HG03064 (cell line): ENCODE results near the gene SH3TC1.

Source experiments
- ATAC-seq: cut with Tn5 transposase; IDR thresholded peaks from one replicate; pipeline ENCODE4 v1.9.1; 2021; ENCODE audit warnings: low read depth; ENCODE audit not compliant: unreplicated experiment

SH3TC1 gene

DNA sequence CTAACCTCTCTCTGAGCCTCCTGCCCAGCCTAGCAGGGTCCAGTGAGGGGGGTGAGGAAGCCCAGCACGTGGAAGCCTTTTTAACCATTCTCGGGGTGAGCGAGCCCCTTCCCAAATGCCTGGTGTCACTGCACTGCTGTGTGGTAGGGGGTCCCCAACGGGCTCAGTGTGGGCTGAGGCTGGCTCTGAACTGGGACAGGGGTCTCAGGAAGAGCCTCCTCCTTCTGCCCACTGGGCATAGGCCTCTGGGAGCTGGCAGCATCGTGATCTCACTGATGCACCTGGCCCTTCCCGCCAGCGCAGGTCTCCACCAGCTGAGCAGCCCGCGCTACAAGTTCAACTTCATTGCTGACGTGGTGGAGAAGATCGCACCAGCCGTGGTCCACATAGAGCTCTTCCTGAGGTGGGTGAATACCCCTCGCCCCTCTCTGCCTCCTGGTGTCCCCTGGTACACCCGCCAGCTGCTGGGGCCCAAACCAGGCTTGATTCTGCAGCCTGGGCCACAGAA, 83.1 kb downstream of the SH3TC1 start:
- no peak for ATAC-seq

DNA sequence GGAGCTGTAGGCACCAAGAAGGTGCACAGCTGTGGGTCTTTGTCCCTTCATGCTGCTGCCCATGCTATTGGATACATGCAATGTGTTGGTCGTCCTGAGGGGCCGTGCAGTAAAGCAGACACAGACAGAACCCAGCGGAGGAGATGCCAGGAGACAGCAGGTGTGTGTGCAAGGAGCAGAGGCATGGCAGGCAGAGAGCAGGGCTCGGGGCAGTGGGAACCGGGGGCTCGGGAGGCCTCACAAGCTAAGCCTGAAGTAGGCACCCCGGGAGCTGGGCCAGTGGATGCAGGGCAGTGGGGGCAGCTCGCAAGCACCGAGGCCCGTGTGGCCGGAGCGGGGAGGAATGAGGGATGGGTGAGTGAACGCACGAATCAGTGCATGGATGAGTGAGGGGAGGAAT, 83.7 kb downstream of the SH3TC1 start:
- no peak for ATAC-seq

DNA sequence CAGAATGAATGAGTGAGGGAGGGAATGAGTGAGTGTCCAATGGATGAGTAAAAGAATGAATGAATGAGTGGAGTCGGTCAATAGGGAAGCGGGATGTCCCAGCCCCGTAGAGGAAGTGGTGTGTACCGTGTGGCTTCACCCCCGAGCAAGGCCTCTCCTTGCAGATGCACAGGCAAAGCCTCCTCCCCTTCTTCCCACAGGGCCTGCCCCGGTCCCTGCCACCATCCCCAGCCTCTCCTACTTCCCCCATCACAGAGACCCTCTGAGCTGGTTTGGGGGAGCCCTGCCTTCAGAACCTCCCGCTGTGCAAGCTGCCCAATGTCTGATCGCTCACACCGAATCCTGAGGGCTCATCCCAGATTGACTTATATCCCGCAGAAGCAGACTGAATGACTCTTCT, 84.1 kb downstream of the SH3TC1 start:
- no peak for ATAC-seq

DNA sequence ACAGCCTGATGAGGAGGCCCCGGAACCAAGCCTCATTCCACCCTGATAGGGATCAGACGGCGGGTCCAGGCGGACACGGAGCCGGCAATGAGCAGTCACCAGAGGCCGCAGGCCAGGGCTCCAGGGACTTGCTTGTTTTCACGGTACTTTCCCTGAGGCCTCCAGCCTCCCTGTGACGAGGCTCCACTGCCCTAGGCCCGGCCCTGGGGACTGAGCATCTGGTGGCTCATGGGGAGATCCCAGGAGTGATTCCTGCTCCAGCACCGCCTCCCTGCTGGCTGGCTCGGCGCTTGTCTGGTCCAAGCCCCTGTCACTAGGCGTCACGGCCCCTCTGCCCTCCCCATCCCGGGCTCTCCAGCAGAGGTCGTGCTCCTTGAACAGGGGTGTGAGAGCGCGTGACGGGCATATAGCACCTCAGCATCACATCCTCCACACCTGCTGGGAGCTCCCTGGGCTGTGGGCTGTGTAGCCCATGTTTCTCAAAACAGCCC, 84.6 kb downstream of the SH3TC1 start:
- ATAC-seq, result no peak

DNA sequence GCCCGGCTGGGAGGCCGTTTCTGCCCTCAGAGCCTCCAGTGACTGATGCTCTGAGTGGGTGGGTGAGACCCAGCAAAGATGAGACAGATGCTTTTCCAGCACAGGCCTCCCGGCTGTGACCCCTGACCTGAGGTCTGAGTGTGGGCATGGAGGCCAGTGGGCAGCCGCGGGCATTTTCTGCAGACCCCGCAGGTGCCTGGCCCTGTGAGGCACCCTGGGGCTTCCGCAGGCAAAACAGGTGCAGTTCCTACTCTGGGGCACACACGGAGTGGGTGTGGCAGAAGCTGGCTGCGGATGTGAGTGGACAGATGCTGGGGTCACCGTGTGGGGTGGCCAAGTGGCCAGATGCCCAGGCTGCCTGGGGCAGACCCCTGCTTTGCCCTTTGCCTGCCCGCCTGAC, 85.3 kb downstream of the SH3TC1 start:
- ATAC-seq, result no peak

DNA sequence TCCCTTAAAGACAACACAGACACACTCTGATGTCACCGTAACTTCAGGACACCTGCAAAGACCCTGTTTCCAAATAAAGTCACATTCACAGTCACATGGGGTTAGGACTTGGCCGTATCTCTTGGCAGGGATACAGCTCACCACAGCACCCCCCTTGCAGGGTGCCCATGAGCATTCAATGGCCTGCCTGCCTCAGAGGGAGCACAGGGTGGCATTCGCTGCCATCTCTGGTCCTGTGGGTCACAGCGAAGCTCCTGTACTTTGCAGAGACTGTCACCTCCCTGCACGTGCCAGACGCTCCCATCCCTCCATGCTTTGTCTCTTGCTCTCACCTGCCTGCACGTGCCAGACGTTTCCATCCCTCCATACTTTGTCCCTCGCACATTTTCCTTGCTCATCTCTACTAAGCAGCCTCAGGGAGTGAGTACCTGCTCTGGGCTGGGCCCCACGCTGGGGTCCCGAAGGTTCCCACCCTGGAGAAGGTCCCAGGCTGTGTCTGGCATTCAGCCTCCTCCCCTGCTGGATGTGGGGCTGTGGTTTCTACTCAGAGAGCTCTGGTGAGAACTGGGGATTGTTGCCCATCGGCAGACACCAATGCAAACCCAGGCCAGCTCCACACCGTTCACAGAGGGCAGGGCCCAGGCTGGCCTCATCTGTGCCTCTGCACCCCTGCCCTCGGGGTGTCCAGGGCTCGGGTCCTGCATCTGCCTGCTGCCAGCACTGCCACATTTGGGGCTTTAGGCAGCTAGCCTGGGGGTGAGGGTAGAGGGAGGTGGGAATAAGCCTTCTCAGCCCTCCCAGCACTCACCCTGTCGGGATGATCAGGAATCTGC, 86.3 kb downstream of the SH3TC1 start:
- no peak for ATAC-seq

DNA sequence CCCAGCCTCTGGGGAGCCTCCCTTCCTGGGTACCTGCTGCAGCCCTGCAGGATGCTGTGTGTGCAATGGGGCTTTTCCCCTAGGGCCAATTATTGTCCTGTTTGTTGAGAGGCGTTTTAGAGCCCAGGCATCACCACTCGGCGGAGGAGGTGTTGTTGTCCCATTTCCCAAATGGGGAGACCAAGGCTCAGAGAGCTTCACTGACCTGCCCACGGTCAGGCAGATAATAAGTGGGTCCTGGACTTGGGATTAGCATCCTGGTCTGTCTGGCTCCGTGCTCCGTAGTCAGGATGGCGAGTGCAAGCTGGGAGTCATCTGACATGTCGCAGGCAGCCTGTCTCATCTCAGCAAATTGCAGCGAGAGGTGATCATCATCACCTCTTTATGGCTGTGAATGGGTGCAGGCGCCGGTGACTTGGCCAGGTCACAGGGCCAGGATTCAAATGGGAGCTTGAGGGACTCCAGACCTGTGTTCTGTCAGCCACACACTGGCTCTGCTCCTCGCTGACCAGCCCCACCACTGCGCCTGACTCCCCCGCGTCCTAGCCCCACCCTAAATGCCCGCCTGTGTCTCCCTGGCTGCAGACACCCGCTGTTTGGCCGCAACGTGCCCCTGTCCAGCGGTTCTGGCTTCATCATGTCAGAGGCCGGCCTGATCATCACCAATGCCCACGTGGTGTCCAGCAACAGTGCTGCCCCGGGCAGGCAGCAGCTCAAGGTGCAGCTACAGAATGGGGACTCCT, 87.1 kb downstream of the SH3TC1 start:
- no peak for ATAC-seq

DNA sequence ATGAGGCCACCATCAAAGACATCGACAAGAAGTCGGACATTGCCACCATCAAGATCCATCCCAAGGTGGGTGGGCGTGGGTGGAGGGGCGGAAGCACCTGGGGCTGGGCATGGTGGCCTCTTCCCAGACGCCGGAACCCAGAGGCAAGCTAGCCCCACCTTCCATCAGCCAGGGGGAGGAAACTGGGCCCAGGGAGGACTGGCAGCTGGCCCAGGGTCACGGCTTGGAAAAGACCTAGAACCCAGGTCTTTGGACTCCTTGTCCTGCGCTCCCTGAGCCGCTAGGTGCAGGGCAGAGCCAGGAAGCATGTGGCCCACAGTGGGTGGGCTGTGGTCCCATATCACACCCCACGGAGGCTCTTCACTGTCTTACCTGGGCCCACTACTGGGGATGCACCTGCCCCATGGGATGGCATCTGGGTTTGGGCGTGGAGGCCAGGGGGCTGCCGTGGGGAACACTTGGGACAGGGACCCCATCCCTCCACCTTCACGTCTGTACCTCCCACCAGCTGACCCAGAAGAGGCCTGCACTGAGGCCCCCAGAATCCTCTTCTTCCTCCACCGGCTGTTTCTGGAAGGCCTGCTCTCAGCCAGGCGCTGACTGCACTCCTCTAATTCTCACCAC, 87.7 kb downstream of the SH3TC1 start:
- no peak for ATAC-seq

DNA sequence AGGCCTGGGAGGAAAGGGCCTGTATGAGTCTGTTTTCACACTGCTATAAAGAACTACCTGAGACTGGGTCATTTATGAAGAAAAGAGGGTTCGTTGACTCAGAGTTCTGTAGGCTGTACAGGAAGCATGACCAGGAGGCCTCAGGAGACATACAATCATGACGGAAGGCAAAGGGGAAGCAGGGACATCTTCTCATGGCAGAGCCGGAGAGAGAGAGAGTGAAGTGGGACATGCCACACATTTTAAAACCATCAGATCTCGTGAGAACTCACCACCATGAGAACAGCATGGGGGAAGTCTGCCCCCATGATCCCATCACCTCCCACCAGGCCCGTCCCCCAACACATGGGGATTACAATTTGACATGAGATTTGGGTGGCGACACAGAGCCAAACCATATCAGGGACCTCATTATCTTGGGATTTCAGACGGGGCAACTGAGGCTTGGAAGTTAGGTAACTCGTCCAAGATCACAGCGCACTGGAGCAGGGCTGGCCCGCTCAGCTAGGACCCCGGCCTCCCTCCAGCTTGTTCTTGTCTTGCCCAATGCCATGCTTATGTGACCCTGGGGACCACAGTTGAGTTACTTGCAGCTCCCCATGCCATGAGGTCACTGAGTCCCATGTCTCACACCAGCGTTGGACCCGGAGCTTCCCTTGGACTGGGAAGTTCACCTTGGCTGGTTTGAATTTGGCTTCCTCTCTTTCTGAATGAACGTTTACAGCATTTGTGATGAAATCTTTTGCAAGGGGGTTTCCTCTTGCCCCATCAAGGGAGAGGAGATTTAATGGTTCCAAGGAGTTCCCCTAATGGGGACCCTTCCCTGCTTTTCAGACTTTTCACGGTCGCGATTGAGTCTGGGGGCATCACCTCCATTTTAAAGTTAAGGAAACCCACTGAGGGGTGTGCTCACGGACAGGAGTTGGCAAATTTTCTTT, 88.5 kb downstream of the SH3TC1 start:
- no peak for ATAC-seq

DNA sequence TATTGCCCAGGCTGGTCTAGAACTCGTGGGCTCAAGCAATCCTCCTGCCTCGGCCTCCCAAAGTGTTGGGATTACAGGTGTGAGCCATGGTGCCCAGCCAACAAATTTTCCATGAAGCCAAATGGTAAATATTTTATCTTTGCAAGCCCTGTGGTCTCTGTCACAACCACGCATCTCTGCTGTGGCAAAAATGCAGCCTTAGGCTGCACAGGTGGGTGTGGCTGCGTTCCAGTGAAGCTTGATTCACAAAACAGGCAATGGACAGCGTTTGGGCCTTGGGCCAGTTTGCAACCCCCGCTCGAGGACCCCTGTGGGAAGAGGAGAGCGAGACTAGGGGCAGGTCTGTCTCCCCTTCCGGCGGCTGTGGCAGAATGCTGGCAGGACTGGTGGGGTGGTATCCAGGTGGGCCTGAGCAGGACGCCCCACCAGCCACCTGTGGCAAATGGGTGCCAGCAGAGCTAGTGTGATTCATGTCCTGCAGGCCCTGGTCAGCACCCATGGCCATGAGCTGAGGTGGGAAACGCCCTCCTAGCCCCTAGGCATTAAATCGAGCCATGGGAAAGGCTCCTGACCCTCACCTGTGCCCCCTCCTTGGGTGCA, 90.2 kb downstream of the SH3TC1 start:
- no peak for ATAC-seq

DNA sequence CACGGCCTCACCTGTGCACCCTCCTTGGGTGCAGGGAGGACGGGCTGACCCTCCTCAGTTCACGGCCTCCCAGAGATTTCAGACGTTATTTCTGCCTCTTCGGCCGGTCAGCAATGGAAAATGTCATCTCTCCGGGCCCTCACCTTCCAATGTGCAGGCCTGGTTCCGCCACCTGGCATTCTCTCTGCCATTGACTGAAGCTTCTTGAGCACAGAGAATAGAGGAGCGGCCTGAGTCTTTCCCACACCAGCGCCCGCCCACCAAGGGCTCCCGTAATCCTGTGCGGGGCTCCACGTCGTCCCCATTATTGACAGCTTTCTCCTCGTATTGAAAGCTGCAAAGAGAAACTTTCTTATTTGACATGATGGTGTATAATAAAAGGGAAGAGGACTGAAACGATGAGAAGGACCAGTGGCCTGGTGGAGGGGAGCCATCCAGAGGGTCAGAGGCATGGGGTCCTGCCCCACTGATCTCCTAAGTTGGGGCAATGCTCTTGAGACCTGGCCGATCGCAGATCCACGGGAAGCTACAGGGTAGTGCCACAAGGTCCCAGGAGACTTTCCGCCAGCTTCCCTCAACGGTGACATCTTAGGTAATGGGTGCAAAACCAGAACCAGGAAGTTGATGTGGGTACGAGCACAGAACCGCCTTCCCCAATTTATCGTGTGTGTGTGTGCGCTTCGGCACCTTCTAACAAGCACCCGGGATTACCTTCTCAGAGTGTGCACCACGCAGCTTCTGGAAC, 91.0 kb downstream of the SH3TC1 start:
- no peak for ATAC-seq

DNA sequence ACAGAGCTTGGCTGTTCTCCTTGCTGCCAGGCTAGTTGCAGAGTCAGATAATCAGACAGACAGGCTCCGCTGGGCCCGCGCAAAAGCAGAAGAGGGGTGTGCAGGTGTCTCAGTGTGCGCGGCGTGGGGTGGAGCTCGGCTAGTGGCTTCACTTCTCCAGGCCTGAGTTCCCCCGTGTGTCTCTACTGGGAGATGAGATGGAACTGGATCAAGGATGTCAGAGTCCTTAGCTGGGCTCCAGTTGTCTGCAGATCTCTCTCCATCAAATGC, 91.5 kb downstream of the SH3TC1 start:
- ATAC-seq, result no peak
